Caco-2 (cell line): ENCODE data around the gene CTDSP2. TPM values are rescaled to one million over a fixed set of nuclear protein-coding genes. Genes with fewer than 3 reads are reported as not detected.
"Not testable (repeated sequence)": the region's sequence is repeated elsewhere in the genome, so short reads cannot be mapped to it uniquely, and the experiment has no call there.

Source experiments
- BruUV-seq: library from RNA; stranded (reverse); fragments of 400-500 nt; replicated peaks from 2 replicates; lab custom pipeline; 2021; lab: Mats Ljungman, UMichigan
- CTCF ChIA-PET: fragments of 300-600 bp; sonication (Branson Sonifier 250); formaldehyde crosslinking; loops from one replicate; lab custom pipeline; 2022; ENCODE audit warnings: antibody characterized with exemption; lab: Charles Lee
- POLR2A ChIA-PET: fragments of 300-600 bp; sonication (Branson Sonifier 250); formaldehyde crosslinking; loops from one replicate; lab custom pipeline; 2022; ENCODE audit warnings: antibody characterized with exemption; lab: Charles Lee
- DNase-seq, 2 experiments: peaks; one replicate each; pipeline versions ENCODE4 v3.0.0 to v3.0.0-alpha.2; 2020 to 2022
- H3K27me3 ChIP-seq: replicated peaks from 2 replicates; pipeline ENCODE4 v1.6.0; 2011; ENCODE audit warnings: low read length; ENCODE audit not compliant: control insufficient read depth, insufficient read depth
- H3K36me3 ChIP-seq: 2 replicates; pipeline ENCODE4 v1.5.1; 2011; ENCODE audit warnings: low read length; ENCODE audit not compliant: control insufficient read depth, insufficient read depth
- H3K4me1 ChIP-seq: fragments of 250-450 bp; sonication (Bioruptor Pico); 2 replicates; pipeline ENCODE4 v1.5.1; 2020; ENCODE audit warnings: mild to moderate bottlenecking
- H3K4me3 ChIP-seq: 2 replicates; pipeline ENCODE4 v1.5.1; 2011; ENCODE audit warnings: low read depth, mild to moderate bottlenecking, control low read depth, low read length
- H3K9me3 ChIP-seq: fragments of 250-450 bp; sonication (Bioruptor Pico); 2 replicates; pipeline ENCODE4 v1.5.1; 2020; ENCODE audit warnings: mild to moderate bottlenecking, moderate library complexity
- H3K27ac Mint-ChIP-seq: one replicate; pipeline ENCODE4 v1.8.0; 2022; ENCODE audit warnings: mixed read lengths; ENCODE audit not compliant: unreplicated experiment
- H3K27me3 Mint-ChIP-seq: one replicate; pipeline ENCODE4 v1.8.0; 2022; ENCODE audit warnings: mixed read lengths; ENCODE audit not compliant: insufficient read depth, unreplicated experiment
- H3K36me3 Mint-ChIP-seq: one replicate; pipeline ENCODE4 v1.8.0; 2022; ENCODE audit warnings: mild to moderate bottlenecking, mixed read lengths; ENCODE audit not compliant: insufficient read depth, unreplicated experiment
- H3K4me1 Mint-ChIP-seq: one replicate; pipeline ENCODE4 v1.8.0; 2022; ENCODE audit warnings: low read depth, mixed read lengths; ENCODE audit not compliant: unreplicated experiment
- H3K4me3 Mint-ChIP-seq: one replicate; pipeline ENCODE4 v1.8.0; 2022; ENCODE audit warnings: mild to moderate bottlenecking, moderate library complexity, mixed read lengths; ENCODE audit not compliant: unreplicated experiment
- H3K9me3 Mint-ChIP-seq: one replicate; pipeline ENCODE4 v1.8.0; 2022; ENCODE audit warnings: mixed read lengths; ENCODE audit not compliant: unreplicated experiment
- CTCF ChIP-seq, 2 experiments: fragments of 200-600 bp in 1 of 2; IDR thresholded peaks; 1 replicate in 1 of 2; 2 replicates in 1 of 2; pipeline versions ENCODE4 v1.5.1 to v1.8.0; 2011 to 2022; ENCODE audit warnings: antibody characterized with exemption in 1 of 2, control low read depth in 1 of 2, inconsistent platforms in 1 of 2, low read depth in 1 of 2, low read length in 1 of 2, mild to moderate bottlenecking in 1 of 2, moderate library complexity in 1 of 2; ENCODE audit not compliant: insufficient read depth in 1 of 2, severe bottlenecking in 1 of 2, unreplicated experiment in 1 of 2
- intact Hi-C: fragments of 100-400 bp; cut with micrococcal nuclease; formaldehyde crosslinking; loops from one replicate; pipeline ENCODE4 v1.10.0; 2022; ENCODE audit not compliant: unreplicated experiment
- total RNA-seq: library from RNA; stranded (reverse); gene quantifications from 2 replicates; pipeline ENCODE4 v1.2.3, GENCODE V29; 2022

The CTDSP2 gene
- total RNA-seq, 1 experiment from 2014 or later: 117 TPM

DNA sequence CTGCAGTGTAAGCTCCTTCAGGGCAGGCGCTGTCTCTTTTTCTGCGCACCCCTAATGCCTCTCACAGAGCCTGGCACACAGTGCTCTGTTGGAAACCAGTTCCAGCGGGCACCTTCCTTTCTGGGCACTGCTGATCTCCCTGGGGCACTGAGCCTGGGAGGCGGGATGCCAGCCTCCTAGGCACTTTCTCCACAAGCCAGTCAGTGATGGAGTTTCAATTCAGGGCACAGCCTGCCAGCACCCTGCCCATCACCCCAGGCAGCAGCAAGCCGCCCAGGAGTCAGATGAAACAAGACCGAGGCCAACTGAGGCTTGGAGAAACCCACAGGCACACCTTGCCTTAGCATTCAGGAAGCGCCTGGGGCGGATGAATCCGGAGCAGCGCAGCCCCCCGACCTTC is 5.7 kb upstream of the CTDSP2 start:
- peaks cover 6% of the 10 kb centered on the region for H3K27me3 Mint-ChIP-seq
- BruUV-seq: no TSS peak
- H3K4me1 Mint-ChIP-seq: no peaks in the 10 kb centered on the region
- H3K27ac Mint-ChIP-seq: no peak overlapping the region
- intact Hi-C loops: no loop called here
- Histone ChIP-seq H3K4me3 (no peak overlapping the region), H3K9me3 (no peaks in the 10 kb centered on the region), H3K36me3 (no peaks in the 10 kb centered on the region), H3K27me3 (no peaks in the 10 kb centered on the region; the same call in 1 of the 2 replicates), H3K4me1 (peaks cover 3% of the 10 kb centered on the region; the same call in 1 of the 2 replicates)
- no peaks in the 10 kb centered on the region for H3K9me3 Mint-ChIP-seq
- ChIA-PET POLR2A (interaction anchor here (1.0 kb wide), 1 partner anchor 9 kb away, joined by 3 read pairs; no protein-coding TSS in a partner anchor), CTCF (no interaction called here)
- DNase-seq: no peak
- H3K36me3 Mint-ChIP-seq: peaks cover under 1% of the 10 kb centered on the region
- TF ChIP-seq CTCF (IDR thresholded peaks at IDR 0.05; ENCODE audit: insufficient read depth in 1 of 2, low read depth in 1 of 2, low read length in 1 of 2, severe bottlenecking in 1 of 2, unreplicated experiment in 1 of 2): no peak
- no peak overlapping the region for H3K4me3 Mint-ChIP-seq

DNA sequence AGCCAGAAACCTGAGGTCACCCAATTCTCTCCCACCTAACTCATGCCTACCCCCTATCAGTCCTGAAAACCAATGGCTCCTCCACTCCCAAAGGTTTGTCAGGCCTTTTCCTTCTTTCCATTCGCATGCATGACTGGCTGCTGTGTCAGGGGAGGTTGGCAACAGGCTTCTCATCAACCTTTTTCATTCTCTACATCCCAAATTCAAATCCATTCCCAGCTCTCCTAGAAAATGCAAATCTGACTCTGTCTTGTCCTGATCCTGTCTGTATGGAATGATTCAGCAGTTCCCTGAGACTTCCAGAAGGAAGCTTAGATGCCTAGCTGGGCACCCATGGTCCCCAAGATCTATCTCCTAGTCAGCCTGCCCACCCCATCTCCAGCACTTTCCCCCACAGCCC is 5.0 kb upstream of the CTDSP2 start:
- intact Hi-C loops: no loop called here
- ChIA-PET CTCF (interaction anchor here (1.0 kb wide), 1 partner anchor 45 kb away, joined by 5 read pairs; no protein-coding TSS in a partner anchor), POLR2A (interaction anchor here (1.0 kb wide), 1 partner anchor 10 kb away, joined by 3 read pairs; no protein-coding TSS in a partner anchor)
- no peaks in the 10 kb centered on the region for H3K36me3 ChIP-seq
- no peak overlapping the region for H3K4me3 ChIP-seq
- peaks cover 6% of the 10 kb centered on the region for H3K27me3 Mint-ChIP-seq
- no peak overlapping the region for H3K4me3 Mint-ChIP-seq
- H3K4me1 ChIP-seq: peaks cover 4% of the 10 kb centered on the region; the same call in 1 of the 2 replicates
- H3K4me1 Mint-ChIP-seq: no peaks in the 10 kb centered on the region
- DNase-seq: no peak
- H3K27me3 ChIP-seq: no peaks in the 10 kb centered on the region; the same call in 1 of the 2 replicates
- BruUV-seq: no TSS peak
- H3K27ac Mint-ChIP-seq: no peak overlapping the region
- H3K36me3 Mint-ChIP-seq: peaks cover 7% of the 10 kb centered on the region
- H3K9me3 ChIP-seq: no peaks in the 10 kb centered on the region
- H3K9me3 Mint-ChIP-seq: no peaks in the 10 kb centered on the region
- TF ChIP-seq CTCF (IDR thresholded peaks at IDR 0.05; ENCODE audit: insufficient read depth in 1 of 2, low read depth in 1 of 2, low read length in 1 of 2, severe bottlenecking in 1 of 2, unreplicated experiment in 1 of 2): no peak

DNA sequence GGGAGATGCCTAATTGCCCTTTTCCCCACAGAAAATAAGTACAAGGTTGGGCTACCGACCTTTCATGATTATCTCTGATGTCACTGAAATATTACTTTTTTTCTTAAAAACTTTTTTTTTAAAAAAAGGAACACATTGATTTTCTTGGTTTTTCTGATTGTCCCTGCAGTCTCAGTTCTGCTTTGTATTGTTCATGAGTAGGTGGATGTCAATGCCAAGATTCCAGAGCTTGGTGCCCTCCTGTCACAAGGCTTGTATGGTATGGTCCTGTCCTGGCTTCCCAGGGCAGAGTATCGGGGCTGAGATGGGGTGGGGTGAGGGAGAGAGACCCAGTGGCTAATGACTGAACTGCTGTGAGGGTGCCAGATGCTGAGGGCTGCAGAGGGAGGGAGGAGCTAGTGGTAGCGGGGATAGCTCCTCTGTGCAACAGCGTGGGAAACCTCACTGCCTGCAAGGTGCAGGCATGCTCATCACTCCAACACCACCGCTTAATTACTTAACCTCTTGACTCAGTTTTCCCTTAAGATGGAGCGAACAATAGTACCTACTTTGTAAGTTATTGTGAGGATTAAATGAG is 4.4 kb upstream of the CTDSP2 start:
- Histone ChIP-seq H3K4me1 (peaks cover 4% of the 10 kb centered on the region; the same call in 1 of the 2 replicates), H3K36me3 (no peaks in the 10 kb centered on the region), H3K9me3 (no peaks in the 10 kb centered on the region), H3K27me3 (no peaks in the 10 kb centered on the region; the same call in 1 of the 2 replicates), H3K4me3 (no peak overlapping the region)
- Mint-ChIP-seq H3K27ac (no peak overlapping the region), H3K4me1 (no peaks in the 10 kb centered on the region), H3K27me3 (peaks cover 6% of the 10 kb centered on the region), H3K36me3 (peaks cover 8% of the 10 kb centered on the region), H3K9me3 (no peaks in the 10 kb centered on the region), H3K4me3 (no peak overlapping the region)
- ChIA-PET POLR2A (interaction anchor here (1.0 kb wide), 1 partner anchor 11 kb away, joined by 3 read pairs; no protein-coding TSS in a partner anchor), CTCF (interaction anchor here (1.0 kb wide), 1 partner anchor 46 kb away, joined by 5 read pairs; no protein-coding TSS in a partner anchor)
- no peak for TF ChIP-seq CTCF (IDR thresholded peaks at IDR 0.05; ENCODE audit: insufficient read depth in 1 of 2, low read depth in 1 of 2, low read length in 1 of 2, severe bottlenecking in 1 of 2, unreplicated experiment in 1 of 2)
- no TSS peak for BruUV-seq
- intact Hi-C loops: no loop called here
- no peak for DNase-seq

DNA sequence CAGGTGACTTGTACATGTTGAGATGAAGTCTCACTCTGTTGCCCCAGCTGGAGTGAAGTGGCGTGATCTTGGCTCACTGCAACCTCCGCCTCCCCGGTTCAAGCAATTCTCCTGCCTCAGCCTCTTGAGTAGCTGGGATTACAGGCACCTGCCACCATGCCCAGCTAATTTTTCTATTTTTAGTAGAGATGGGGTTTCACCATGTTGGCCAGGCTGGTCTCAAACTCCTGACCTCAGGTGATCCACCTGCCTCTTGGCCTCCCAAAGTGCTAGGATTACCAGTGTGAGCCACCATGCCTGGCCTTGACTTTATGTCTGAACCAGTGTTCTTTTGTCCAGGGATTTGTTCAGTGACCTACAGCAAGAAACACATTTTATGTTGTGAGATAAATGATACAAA is 2.9 kb upstream of the CTDSP2 start:
- H3K4me1 Mint-ChIP-seq, H3K4me3 ChIP-seq, H3K27me3 ChIP-seq, H3K4me1 ChIP-seq, H3K4me3 Mint-ChIP-seq, H3K9me3 Mint-ChIP-seq, intact Hi-C loops, H3K27ac Mint-ChIP-seq, DNase-seq, BruUV-seq, H3K36me3 ChIP-seq, H3K9me3 ChIP-seq, H3K27me3 Mint-ChIP-seq, POLR2A ChIA-PET, CTCF ChIA-PET: not testable (repeated sequence)
- H3K36me3 Mint-ChIP-seq: peaks cover 12% of the 10 kb centered on the region
